Activated CD8-positive, alpha-beta memory T cell treated with anti-CD3 and anti-CD28 coated beads, Interleukin-2, amount 50 U/mL, for 4 hours (primary cell): ENCODE data around the gene FBXO41.

Experiments used
- DNase-seq: peaks from one replicate; pipeline ENCODE4 v3.0.0-alpha.2; 2020

Gene FBXO41, protein sequence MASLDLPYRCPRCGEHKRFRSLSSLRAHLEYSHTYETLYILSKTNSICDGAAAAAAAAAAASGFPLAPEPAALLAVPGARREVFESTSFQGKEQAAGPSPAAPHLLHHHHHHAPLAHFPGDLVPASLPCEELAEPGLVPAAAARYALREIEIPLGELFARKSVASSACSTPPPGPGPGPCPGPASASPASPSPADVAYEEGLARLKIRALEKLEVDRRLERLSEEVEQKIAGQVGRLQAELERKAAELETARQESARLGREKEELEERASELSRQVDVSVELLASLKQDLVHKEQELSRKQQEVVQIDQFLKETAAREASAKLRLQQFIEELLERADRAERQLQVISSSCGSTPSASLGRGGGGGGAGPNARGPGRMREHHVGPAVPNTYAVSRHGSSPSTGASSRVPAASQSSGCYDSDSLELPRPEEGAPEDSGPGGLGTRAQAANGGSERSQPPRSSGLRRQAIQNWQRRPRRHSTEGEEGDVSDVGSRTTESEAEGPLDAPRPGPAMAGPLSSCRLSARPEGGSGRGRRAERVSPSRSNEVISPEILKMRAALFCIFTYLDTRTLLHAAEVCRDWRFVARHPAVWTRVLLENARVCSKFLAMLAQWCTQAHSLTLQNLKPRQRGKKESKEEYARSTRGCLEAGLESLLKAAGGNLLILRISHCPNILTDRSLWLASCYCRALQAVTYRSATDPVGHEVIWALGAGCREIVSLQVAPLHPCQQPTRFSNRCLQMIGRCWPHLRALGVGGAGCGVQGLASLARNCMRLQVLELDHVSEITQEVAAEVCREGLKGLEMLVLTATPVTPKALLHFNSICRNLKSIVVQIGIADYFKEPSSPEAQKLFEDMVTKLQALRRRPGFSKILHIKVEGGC

DNA sequence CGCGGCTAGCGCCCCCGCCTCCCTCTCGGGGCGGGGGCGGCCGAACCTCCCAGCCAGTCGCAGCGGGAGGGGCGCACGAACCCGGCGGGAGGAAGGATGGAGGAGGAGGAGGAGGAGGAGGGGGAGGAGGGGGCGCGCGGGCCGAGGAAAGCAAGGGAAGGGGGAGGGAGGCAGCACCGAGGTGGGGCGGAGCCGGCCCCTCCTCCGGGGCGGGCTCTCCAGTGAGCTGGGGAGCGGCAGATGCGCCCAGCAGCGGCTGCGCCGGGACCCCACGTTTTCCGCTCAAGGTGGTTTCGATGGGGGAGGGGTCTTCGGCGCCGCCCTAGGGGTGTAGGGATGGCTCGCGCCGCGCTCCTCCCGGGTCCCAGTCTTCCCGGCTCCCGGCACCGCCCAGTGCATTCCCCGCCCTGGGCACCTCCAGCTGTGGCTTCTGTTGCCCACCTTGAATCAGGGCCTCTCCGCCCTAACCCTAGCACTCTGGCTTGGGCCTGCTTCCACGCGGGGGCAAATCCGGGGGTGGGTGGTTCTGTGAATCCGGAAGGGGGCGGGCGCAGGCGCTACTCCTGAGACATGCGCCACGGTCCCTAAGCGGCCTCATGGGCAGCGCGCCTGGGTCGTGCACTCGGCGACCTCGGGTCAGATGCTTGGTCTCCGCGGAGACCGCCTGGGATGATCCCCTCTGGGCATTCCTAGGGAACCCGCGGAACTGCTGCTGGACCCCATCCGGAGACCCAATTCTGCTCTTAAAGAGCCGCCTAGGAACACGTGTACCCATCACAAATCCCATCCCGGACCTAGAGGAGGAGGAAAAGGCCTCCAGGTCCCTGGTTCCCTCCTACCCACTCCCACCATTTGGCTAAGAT, at the start of gene FBXO41:
FBXO41 (minus strand) TSS at position 183 of the 863 bp plus-strand sequence. CDS start 14,848 bp downstream, outside the sequence.
- DNase-seq, result peak; percentile 82

DNA sequence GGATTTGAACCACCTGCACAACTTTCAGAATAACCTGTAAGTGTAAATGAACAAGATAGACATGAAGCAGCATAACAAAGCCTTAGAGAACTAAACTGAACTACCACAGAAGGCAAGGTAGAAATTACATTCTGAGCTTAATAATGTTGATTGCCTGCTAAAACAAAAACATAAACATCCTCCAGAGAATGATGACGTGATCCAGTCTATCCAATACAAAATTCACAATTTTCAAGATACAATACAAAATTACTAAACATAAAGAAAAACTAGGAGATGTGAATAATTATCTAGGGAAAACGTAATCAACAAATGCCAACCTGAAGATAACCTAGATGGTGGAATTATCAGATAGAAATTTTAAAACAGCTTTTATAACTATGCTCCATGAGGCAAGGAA, 49.8 kb upstream of the FBXO41 start:
- DNase-seq, result no peak

DNA sequence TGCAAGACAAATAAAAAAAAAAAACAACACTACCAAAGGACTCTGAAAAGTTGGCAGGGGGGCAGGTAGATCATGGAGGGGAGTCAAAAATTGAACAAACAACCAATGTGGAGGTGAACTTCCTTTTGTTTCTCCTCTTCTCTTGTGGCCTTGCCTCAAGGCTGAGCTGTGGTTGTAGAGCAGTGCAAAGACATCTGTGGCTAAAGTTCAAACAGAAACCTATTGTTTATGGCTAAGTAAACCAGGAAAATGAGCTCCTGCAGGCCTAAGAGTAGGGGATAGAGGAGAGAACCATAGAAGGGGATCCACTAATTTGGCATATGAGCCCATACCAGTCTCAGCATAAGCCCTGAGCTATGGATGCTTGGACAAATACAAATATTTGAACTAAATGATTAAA, 49.3 kb upstream of the FBXO41 start:
- DNase-seq, result no peak

DNA sequence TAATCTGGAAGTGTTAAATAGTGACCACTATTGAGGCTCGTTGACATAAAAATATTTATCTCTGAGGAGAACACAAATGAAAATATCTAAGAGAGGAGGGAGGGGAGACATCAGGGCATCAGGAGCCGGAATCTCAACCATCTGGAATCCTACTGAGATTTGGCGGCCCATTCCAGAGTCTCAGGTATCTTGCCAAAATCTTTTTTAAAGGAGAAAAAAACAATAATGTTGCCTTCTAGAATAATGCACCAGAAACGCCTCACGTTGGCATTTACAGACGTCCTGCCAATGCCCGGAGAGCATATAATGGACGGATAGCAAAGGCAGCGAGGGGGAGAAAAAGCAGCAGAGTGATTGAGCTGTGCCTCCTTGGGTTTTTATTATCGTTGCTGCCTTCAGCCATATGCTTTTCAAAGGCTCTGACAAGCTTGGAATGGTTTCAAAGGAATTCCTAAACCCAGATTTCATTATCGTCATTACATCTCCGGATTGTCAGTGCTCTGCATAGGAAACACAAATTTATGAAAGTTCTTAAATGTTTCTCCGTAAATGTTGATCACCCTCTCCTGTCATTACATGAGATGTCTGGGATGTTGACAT, 39.9 kb upstream of the FBXO41 start:
- no peak for DNase-seq

DNA sequence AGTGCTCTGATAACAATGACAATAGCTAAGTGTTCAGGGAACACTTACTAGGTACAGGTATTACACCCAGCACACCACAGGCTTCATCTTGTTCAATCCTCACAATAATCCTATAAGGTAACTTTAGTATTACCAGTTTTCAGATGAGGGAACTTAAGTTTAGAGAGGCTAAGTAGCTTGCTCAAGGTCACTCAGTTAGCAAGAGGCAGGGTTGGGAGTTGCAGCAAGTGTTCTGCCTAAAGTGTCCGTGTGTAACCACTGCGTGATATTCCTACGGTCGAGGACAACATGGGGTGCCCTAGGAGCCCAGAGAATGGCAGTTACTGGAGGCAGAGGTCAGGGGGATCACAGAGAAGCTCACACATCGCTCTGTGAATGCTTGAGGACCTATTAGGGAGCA, 39.3 kb upstream of the FBXO41 start:
- DNase-seq, result no peak

DNA sequence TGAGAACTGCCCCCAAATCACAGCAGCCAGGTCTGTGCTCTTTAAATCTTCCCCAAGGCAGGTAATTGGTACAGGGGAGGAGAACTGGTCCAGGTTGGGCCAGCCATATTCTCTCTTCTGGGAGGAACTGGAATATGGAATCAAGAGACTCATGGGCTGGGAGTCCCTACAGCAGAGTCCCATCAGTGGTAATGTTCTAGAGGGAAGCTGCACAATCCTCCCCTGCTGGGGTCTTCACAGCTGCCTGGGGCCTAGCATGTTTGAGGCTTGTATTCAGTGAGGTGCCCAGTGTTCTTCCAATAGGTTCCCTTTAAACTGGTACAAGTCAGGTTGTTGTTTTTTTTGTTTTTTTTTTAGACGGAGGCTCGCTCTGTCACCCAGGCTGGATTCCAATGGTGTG, 30.2 kb upstream of the FBXO41 start:
- DNase-seq, result no peak

DNA sequence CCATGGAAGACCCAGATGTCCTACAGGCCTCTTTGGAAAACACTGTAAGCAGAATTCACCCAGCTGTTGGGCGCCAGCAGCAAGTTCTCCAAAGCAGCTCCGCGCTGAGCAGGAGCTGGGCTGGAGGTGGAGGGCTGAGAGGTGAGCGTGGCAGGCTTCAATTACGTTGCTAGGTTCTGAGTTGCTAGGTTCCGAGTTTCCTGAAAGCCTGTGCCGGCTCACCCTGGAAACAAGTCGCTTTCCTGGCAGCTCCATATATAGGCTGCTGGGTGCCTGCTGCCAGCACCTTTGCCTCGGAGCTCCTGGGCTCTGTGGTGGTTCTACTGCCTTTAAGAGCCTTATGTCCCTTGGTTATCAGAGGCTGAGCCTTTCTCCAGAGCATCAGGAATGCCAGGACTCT, 23.4 kb upstream of the FBXO41 start:
- no peak for DNase-seq

DNA sequence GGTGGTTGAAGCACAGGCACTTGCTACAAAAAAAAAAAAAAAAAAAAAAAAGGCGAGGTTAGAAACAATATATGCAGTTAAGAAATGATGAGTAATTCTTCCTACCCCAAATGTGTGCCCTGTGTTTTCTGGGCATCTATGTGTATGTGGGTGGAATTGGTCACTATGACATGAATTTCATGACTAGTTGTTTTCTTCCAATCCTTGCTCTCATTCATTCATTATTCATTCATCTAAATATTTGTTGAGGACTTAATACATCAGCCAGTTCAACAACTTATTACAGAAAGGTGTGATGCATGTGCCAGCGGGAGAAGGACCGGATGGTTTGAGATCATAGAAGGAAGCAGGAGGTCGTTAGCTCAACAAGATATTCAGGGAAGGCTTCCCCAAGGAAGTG, 17.4 kb upstream of the FBXO41 start:
- no peak for DNase-seq

DNA sequence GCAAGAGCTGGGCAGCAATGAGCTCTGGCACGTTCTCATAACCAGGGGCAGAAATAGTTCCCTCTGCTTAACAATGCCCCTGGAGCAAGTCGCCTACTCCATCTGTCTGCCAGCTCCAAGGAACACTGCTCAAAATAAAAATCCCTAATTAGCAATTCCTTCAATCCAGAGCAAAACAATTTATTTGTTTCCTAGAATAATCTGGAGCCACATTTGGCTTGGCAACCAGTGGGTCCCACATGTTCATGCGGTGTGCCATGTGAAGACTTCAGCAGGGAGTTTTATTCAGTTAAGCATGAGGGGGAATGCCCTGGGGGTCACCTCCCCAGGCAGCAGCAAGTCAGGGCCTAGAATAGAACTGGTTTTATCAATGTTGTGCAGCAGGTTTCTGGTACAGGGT, 16.6 kb upstream of the FBXO41 start:
- no peak for DNase-seq

DNA sequence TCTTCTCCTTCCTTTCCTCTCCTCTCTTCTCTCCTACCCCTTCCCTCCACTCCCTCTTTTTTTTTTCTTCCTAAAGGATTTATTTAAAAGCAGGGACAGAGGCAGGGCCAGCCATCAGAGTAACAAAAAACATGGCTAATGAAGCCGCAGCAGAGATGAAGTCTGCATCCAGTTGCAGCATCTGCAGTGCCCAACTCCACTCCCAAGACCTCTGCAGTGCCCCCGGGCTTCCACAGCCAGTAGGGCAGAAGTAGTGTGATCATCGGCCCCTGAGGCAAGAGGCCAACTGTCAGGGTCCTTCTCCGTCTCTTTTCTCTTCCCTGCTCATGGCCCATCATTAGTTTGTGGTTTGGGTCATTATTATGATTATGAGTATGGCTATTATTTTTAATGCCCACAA, 13.3 kb upstream of the FBXO41 start:
- no peak for DNase-seq

DNA sequence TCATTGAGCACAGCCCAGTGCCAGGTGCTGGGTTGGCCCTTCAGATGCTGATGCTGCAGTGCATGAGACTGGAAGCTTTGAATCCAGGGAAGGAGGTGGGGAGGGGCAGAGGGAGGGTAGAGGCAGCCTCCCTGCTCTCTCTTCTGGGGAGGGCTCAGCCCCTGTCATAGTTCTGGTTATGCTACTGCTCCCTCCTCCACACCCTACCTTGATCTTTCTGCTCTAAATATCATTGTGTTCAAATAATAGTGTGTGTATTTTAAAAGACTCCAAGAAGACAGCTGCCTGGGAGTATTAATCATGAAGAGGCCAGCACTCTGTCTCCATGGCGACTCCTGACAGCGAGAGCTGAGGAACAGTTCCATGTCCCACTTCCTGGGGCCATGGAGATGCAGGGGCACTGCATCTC, 12.9 kb upstream of the FBXO41 start:
- DNase-seq, result no peak

DNA sequence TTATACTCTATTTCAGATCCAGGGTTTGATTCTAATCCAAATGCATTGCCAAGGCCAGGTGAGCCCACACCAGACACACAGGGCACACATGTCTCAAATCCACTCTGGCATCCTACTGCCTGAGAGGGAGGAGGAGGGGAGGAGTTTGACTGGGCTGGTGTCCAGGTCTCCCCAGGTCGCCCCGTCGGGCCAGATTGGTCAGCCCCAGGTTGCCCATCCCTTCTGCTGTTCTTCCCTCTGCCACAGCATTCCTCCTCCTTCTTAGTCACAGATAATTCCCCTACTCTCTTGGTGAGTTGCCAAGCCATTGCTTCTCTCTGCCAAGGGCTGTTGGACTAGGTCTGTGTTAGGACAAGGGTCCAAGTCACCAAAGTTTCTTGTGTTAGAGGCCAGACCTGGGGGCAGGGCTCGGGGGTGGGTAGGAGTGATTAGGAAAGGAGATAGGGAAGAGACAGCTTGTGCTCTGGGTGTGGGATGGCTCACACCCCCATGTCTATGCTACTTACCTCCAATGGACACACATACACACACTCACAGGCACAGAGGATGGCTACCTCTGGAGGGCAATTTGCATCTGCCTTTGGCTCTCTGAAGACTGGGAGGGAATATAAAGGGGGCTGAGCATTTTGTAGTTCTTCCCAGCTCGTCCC, 11.6 kb upstream of the FBXO41 start:
- DNase-seq, result no peak

DNA sequence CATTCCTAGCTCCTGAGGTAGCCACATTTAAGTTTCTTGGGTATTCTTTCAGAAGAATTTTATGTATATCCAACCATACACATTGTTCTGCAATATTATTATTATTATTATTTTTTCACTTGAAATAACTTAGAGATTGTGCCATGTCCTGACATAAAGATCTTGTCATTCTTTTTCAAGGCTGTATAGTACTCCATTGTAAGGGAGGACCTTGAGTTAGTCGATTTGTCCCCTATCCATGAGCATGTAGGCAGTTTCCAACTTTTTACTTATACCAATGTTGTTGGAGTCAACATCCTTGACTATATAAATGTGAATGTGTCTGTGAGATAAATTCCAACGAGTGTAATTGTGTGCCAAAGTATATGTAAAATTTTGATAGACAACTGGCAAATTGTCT, 10.0 kb upstream of the FBXO41 start:
- DNase-seq, result no peak

DNA sequence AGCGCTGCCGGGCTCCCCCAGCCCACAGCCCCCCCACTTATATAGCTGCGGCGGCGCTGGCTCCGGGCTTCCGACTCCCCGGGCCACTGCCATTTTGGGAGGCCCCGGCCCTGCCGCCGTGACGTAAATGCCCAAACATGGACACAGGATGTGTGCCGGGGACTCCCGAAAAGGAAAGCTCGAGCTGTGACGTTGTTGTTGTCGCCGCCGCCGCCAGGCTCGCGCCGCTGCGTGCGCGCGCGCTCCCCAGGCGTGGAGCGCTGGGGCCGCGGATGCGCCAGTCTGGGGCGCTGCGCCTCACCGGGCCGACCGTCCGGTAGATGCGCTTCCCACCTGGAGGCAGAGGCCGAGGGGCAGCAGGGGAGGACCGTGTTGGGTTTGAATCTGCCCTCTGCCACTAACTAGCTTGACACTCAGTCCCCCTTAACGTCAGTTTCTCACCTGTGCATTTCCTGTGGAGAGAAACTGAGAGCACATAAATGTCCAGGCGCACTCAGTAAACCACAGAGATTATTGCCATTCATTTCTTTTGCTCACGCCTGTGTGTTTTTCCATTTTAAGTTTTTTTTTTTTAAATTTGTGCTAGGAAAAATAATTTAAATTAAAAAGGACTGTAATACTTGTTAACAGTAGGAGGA, 9.4 kb upstream of the FBXO41 start, which contains the start of gene EGR4:
EGR4 (minus strand) TSS at position 15 of the 638 bp plus-strand sequence. CDS start 231 bp downstream, outside the sequence.
- peak; percentile 89 for DNase-seq

DNA sequence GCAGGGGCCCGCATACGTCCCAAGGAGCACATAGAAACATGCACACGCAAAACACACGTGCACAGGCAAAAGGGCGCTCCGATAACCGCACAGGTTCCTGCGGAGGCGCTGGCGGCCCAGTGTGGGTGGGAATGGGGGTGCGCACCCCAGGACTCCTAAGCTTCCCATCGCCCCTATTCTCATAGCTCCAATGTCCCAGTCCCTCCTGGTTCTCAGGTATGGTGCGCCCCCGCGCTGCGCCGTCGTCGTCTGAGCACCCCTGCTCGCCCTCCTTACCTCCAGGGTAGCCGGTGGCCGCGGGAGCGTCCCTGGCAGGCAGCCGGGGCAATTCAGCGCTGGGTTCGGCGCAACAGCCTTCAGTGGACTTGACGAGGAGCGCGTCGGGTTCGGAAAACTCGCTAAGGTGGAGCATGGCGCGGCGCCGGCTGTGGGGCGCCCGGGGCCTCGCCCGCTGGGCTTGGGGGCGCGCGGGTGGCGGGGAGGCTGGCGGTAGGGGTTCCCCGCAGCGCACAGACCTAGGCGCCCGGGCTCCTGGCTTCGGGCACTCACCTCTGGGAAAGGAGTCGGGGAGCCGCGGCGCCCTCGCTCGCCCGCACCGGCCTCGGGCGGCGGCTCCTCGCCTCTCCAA, 8.7 kb upstream of the FBXO41 start:
- DNase-seq, result no peak

DNA sequence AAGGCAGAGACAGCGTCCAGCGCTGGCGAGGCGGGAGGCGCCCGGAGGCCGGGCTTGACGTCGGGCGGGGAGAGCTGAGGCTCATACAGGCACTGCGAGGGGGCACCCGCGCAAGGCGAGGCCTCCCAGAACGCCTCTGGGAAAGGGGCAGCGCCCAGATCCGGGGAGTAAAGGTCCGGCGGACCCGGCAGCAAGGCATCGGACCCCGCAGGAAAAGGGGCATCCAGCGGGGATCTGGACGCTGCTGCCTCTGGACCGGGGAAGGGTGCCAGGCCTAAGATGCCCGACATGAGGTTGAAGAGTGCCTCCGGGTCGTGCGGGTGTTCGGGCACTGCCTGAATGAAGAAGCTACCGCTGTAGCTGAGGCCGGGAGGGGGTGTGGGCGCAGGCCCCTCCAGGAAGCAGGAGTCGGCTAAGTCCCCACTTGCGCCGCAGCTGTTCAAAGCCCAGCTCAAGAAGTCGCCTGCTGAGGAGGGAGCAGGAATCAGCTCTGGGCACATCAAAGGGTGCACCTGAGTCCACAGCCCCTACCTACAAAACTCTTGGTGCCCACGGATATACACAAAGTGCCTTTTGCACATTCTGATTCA, 8.1 kb upstream of the FBXO41 start:
- no peak for DNase-seq

DNA sequence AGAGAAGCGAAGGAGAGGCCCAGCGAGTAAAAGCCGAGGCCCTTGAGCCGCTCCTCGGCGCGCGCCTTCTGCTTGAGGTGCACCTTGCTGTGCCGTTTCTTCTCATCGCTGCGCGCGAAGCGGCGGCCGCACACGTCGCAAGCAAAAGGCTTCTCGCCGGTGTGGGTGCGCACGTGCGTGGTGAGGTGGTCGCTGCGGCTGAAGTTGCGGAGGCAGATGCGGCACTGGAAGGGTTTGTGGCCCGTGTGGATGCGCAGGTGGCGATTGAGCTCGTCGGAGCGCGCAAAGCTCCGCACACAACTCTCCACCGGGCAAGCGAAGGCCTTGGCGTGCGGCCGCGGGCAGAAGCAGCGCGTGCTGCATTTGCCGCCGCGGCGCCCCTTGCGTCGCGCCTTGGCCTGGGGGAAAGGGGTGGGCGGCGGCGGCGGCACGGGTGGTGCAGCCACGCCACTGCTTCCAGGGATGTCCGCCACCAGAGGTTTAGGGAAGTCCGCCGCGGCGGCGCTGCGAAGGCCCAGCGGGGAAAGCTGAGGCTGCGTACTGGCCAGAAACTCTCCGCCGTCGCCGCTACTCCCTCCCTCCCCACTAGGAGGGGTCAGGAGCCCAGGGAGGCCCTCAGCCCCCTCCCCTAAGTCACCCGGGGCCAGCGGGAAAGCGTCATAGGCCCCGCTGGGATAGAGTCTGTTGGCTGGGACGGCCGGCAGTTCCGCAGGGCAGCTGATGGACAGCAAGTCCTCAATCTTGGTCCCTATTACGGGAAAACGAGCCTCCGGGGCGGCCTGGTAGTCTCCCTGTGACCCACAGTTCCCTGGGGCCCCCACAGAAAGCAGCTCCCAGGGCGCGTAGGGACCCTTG, 7.4 kb upstream of the FBXO41 start:
- DNase-seq, result no peak

DNA sequence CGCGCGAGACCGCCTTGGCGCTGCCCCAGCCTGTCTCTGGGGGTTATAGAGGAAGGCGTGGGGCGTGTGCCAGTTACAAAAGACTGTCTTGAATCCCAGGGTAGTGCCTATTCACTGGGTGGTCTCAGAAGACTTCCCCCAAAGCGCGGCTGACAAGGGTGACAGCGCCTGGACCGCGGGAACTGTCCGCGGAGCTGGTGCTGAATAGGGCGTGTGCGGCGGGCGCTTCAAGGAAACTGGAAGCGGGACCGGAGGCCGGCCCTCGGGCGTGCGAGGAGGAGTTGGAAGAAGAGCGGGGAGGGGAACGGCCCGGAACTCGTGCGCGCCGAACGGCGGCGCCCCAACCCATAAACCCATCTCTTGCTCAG, 6.8 kb upstream of the FBXO41 start:
- DNase-seq, result peak; percentile 52

DNA sequence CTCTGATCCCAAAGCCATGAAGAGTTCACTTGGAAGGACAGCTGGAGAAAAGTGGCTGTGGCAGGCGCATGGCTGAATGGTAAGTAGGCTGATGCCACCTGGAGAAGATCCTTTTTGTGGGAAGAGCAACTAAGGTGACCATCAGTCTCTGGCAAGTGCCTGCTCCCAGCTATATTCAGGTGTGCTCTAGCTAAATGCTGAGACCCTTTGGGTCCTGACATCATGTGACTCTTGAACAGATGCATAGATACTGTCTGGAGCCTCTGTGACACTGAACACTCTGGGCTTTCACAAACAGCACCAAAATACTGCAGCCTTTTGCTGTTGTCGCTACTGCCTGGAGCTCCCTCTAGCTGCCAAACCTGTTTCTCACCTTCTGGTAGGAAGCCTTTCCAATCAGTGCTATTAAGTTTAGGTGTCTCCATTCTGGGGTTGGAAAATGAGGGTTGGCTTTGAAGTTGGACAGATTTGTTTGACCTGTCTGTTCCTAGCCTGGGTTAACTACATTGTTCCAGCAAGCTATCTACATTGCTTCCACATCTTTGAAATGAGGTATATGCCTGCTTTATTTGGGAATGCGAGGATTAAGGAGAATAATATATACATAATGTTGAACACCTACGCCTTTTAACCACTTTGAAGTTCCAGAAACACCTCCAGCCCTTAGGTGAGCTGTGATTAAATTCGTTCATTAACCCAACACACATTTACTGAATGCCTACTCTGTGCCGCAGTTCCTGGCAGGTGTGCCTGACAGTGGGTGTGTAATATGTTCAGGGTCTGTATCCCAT, 6.0 kb upstream of the FBXO41 start:
- peak; percentile 50 for DNase-seq
